HG03045 (cell line): ENCODE data around the gene MAGEB2.
"Not testable (repeated sequence)": the region's sequence is repeated elsewhere in the genome, so short reads cannot be mapped to it uniquely, and the experiment has no call there.

ENCODE experiments used
- ATAC-seq: cut with Tn5 transposase; IDR thresholded peaks from one replicate; pipeline ENCODE4 v1.9.1; 2021; ENCODE audit warnings: mild to moderate bottlenecking, moderate library complexity; ENCODE audit not compliant: unreplicated experiment

Gene MAGEB2

DNA sequence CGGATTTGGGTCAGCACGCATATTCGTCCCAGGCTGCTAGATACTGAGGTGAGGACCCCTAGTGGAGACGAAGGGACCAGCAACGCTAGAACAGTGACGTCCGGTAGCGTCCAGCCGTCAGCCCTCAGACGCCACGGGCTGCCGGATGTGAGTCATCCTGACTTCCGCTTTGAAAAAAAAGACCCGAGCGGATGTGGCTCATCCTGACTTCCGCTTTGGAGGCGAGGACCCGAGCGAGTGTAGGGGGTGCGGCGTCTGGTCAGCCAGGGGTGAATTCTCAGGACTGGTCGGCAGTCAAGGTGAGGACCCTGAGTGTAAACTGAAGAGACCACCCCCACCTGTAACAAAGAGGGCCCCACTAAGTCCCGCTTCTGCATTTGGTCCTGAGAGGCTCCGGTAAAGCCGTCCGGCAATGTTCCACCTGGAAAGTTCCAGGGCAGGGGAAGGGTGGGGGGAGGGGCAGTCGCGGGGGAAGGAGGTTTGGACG, at the start of gene MAGEB2:
MAGEB2 (plus strand) TSS at position 207 of the 487 bp plus-strand sequence. CDS start 3,018 bp downstream, outside the sequence.
- ATAC-seq = no peak

GRCh38 chrX:30170900-30171299, 44.5 kb upstream of the MAGEB2 start:
- ATAC-seq = no peak

GRCh38 chrX:30181353-30181752, 34.0 kb upstream of the MAGEB2 start:
- ATAC-seq = peak; percentile 66

DNA sequence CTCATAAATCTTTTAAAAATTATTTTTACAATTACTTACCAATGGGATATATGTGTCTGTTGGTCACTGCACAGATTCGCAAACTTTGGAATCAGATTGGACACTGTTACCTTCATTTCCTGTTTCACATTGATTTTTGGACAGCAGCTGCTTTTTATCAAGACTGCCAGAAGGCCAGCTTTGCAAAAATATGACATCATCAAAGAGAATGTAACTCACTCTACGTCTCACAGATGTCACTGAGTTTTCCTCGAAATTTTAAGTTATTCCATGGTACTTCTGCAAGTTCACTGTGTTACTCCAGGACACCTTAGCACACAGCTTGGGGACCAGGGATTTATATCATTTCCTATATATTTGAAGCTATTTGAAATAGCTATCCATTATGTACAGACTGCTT, 31.8 kb upstream of the MAGEB2 start:
- ATAC-seq = no peak

DNA sequence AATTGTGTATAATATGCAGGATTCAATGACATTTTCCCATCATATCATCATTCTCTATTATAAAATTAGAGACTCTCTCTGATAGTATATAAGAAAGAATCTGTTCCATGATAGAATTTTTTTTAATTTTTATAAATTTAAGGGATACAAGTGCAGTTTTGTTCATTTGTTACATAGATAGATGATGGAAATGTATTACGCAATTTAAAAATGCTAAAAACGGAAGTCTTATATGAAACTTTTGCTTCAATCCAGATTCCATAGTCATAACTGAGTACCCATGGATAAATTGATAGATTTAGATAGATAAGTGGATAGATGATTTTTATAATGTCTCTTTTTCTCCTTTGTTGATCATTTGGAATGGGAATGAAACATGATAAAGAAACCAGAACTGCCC, 24.9 kb upstream of the MAGEB2 start:
- no peak for ATAC-seq

DNA sequence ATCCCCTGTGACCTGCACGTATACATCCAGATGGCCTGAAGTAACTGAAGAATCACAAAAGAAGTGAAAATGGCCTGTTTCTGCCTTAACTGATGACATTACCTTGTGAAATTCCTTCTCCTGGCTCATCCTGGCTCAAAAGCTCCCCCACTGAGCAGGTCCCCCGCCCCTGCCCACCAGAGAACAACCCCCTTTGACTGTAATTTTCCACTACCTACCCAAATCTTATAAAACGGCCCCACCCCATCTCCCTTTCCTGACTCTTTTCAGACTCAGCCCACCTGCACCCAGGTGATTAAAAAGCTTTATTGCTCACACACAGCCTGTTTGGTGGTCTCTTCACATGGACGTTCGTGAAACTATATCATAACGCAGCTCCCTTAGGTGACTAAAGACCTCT, 21.5 kb upstream of the MAGEB2 start:
- not testable (repeated sequence) for ATAC-seq

DNA sequence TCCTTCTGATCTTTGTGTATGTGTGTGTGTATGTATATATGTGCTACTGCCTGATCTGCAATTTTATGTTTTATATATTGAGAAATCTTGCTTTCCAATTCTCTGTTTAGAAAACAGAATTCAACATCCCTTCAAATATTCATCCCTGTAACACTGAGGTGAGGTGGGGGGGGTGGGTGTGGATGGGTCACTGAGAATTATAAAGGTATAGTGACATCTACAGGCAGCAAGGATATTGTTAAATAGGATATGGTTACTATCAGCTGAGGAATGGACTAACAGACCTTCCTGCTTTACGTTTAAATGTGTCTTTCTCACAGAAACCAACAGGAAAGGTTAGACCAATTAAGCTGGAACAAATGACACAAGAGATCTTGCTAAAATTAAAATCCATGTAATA, 19.0 kb upstream of the MAGEB2 start:
- ATAC-seq = no peak

DNA sequence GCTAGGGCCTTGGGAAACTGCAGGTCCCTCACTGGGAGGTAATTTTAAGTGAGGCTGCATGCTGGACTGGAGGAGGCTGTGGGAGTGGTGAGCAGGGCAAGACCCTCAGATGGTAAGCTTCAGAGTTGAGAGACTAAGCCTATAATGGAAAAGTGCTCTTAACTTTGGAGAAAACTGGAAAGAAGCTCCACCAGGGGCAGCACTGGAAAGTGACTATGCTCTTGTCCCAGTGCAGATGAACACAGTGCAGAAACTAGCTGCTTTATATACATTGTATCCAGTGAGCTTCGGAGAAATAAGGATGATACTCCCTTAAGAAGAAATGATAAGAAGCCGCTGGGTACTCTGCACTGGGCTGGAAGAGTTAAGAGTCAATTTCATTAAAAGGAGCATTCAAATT, 3.2 kb upstream of the MAGEB2 start:
- no peak for ATAC-seq

DNA sequence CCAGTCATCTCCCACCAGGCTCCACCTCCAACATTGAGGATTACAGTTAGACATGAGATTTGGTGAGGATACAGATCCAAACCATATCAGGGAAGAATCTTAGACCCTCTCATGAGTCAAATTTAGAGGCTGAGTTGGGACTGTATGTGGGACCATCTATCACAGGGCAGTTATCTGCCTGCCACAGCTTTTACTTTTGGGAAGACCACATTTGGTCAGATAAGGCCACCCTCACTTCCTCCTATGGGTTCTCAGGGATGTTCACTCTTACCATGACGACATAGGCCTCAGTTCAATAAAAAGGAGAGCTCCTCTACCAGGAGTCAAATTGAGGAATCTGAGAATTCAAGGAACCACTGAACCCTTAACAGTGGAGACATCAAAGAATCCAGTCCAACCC, 2.1 kb downstream of the MAGEB2 start:
- ATAC-seq = no peak

DNA sequence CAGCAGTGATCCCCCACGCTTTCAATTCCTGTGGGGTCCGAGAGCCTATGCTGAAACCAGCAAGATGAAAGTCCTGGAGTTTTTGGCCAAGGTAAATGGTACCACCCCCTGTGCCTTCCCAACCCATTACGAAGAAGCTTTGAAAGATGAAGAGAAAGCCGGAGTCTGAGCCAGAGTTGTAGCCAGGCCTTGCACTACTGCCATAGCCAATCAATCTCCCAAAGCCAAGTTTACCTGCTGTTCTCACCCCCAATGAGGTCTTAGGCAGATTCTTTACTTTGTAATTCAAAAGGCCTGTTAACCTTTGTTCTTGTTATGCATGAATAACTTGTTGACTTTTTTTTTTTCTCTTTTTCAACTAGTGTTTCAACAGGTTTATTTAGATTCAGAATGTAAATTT, 4.0 kb downstream of the MAGEB2 start:
- ATAC-seq = no peak

- no peak for ATAC-seq
These were observed 5.3 kb downstream of the MAGEB2 start for GRCh38 chrX:30220661-30221060.

GRCh38 chrX:30224536-30224935, 9.2 kb downstream of the MAGEB2 start:
- ATAC-seq = no peak

- ATAC-seq = no peak
These were observed 13.2 kb downstream of the MAGEB2 start for GRCh38 chrX:30228526-30228925.

DNA sequence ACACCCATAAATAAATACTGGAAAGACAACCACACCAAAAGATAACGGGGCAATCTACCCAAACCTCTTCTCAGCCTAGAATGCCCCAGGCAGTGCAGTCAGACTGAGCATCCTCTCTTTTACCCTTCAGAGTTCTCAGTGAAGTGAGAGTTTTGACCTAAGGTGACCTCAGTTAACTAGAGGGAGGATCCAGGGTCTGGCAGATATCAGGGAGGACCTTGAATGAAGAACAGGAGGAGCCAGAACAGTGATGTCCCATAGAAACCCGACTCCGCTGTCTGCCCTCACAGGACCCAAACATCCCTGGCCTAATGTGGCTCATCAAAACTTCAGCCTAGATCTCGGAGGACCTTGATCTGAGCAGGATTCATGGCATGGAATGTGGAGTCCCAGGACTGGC, 15.0 kb downstream of the MAGEB2 start, which contains the start of gene MAGEB3:
MAGEB3 (plus strand) TSS at position 263 of the 400 bp plus-strand sequence. CDS start 5,268 bp downstream, outside the sequence.
- no peak for ATAC-seq

DNA sequence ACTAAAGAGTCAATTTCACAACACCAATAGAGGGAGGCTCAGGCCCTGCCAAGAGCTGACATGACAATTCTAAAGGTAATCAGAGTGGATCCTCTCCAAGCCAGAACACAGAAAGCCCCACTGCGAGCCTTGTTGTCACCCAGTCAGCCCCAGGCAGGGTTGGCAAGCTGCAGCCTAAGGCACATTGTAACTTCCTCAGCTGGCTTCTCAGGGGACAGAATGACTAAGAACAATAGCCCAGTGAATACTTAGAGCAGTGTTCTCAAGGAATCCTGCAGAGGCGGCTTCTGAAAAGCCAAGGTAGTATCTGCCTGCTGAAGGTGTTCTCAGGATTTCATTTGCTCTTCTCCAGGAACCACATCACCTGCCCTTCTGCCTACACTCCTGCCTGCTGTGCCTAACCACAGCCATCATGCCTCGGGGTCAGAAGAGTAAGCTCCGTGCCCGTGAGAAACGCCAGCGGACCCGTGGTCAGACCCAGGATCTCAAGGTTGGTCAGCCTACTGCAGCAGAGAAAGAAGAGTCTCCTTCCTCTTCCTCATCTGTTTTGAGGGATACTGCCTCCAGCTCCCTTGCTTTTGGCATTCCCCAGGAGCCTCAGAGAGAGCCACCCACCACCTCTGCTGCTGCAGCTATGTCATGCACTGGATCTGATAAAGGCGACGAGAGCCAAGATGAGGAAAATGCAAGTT, 26.5 kb downstream of the MAGEB2 start, which contains the start of gene MAGEB4:
MAGEB4 (plus strand) TSS at position 277 of the 692 bp plus-strand sequence; CDS start at position 413, 136 bp downstream.
- no peak for ATAC-seq

GRCh38 chrX:30246769-30247489, 31.6 kb downstream of the MAGEB2 start, which contains the start of gene MAGEB1:
MAGEB1 (plus strand) TSS chrX:30247146; CDS start chrX:30250494, 3,348 bp downstream.
- ATAC-seq = no peak

- peak; percentile 73 for ATAC-seq
These were observed 33.5 kb downstream of the MAGEB2 start for GRCh38 chrX:30248854-30249253.

GRCh38 chrX:30253257-30253656, 37.9 kb downstream of the MAGEB2 start:
- no peak for ATAC-seq

- no peak for ATAC-seq
These were observed 44.6 kb downstream of the MAGEB2 start for GRCh38 chrX:30259927-30260326.

DNA sequence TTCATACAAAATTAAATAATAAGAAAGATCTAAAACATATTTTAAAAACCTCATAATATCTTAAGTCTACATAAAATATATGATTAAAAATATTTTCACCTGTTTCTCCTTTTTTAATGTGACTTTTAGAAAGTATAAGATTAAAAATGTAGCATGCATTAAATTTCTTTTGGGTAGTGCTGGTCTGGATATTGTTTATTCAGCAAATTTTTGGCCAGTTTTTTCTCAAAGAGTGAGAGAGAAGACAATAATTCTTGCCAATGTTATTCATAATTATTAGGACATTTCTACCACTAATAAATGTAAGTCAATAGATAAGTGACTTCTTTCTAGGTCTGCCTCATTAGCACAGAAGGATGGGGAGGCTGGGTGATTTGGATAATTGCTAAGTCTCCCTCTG, 45.6 kb downstream of the MAGEB2 start:
- ATAC-seq = no peak

- ATAC-seq = no peak
These were observed 47.4 kb downstream of the MAGEB2 start for GRCh38 chrX:30262763-30263162.
